ENCODE measurements around the gene RAB5B. TPM values are rescaled to one million over a fixed set of nuclear protein-coding genes. Genes with fewer than 3 reads are reported as not detected.
"Not testable (repeated sequence)": the region's sequence is repeated elsewhere in the genome, so short reads cannot be mapped to it uniquely, and the experiment has no call there.

The RAB5B gene
- total and polyA plus RNA-seq, 4 experiments from 2014 or later, result 67.5 to 112 (median 93.3) TPM

DNA sequence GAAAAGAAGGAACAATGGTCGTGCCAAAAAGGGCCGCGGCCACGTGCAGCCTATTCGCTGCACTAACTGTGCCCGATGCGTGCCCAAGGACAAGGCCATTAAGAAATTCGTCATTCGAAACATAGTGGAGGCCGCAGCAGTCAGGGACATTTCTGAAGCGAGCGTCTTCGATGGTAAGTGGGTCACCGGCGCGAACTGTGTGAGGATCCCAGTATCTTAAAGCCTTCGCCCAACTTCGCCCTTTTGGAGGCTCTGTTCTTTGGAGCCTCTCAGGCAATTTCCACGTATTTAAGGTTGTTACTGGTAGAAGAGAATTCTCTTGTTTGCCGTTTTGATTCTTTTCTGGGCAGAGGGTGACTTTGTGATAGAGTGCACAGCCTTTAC, 68.5 kb downstream of the RAB5B start:
- H3K27me3 Mint-ChIP-seq; H3K27me3 ChIP-seq (ENCODE audit: insufficient read depth, low read length); H3K9me3 Mint-ChIP-seq; DNase-seq; H3K9me3 ChIP-seq (ENCODE audit: control insufficient read depth in 1 of 2, low read length in 2 of 2); POLR2A ChIA-PET (ENCODE audit: partially characterized antibody); intact Hi-C loops (cut with micrococcal nuclease); CTCF ChIA-PET (ENCODE audit: partially characterized antibody): not testable (repeated sequence)
- Mint-ChIP-seq H3K4me1 (peaks cover 18 to 51% (median 26%) of the 10 kb centered on the region in 4 donors), H3K36me3 (peaks cover 19 to 40% of the 10 kb centered on the region in 2 donors), H3K4me3 (peak overlapping the region; percentile 98 to 100 (median 99)), H3K27ac (peak overlapping the region; percentile 96 to 100 (median 99))
- peak overlapping the region; percentile 87 for H3K27ac ChIP-seq (ENCODE audit: low read depth, low read length)
- peaks cover 25% of the 10 kb centered on the region for H3K36me3 ChIP-seq (ENCODE audit: insufficient read depth, low read length)
- peaks cover 23% of the 10 kb centered on the region for H3K4me1 ChIP-seq (ENCODE audit: insufficient read depth, low read length)
- H3K4me3 ChIP-seq (ENCODE audit: low read length in 2 of 2), result peak overlapping the region; percentile 94 to 97

DNA sequence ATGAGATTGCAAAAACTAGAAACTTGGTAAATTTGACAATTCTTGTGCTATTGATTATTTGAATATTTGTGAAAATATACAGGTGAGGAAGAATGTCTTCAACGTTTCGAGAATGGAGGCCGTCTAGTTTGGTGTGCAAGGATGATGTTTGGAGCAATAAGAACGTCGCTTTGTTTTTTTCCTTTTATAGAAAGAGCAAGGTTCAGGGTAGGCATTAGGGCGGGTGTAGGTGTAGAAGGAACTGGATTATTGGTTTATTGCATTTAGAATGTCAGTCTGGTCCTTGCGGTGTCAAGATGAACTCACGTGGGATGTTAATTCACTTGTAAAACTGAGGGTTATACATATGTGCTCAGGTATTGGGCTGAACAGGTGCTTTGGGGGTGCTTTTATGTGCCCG, 69.0 kb downstream of the RAB5B start:
- Histone ChIP-seq H3K9me3 (ENCODE audit: control insufficient read depth in 1 of 2, low read length in 2 of 2) (no peaks in the 10 kb centered on the region), H3K4me3 (ENCODE audit: low read length in 2 of 2) (peak overlapping the region; percentile 94 to 97), H3K4me1 (ENCODE audit: insufficient read depth, low read length) (peaks cover 23% of the 10 kb centered on the region), H3K27ac (ENCODE audit: low read depth, low read length) (peak overlapping the region; percentile 87), H3K27me3 (ENCODE audit: insufficient read depth, low read length) (no peaks in the 10 kb centered on the region), H3K36me3 (ENCODE audit: insufficient read depth, low read length) (peaks cover 25% of the 10 kb centered on the region)
- H3K9me3 Mint-ChIP-seq, result peaks cover 0 to 3% (median 0%) of the 10 kb centered on the region in 8 donors
- peak overlapping the region; percentile 98 to 100 (median 99) for H3K4me3 Mint-ChIP-seq
- ChIA-PET POLR2A (ENCODE audit: partially characterized antibody) (interaction anchor here (0.7 to 5.0 kb wide), 2 partner anchors 21 to 76 kb away, joined by 3 to 55 read pairs; partner anchors contain the start of genes RPL41 and ZC3H10), CTCF (ENCODE audit: partially characterized antibody) (no interaction called here)
- intact Hi-C loops (cut with micrococcal nuclease), result no loop called here
- DNase-seq, result no peak
- no peaks in the 10 kb centered on the region for H3K27me3 Mint-ChIP-seq
- peaks cover 18 to 51% (median 26%) of the 10 kb centered on the region in 4 donors for H3K4me1 Mint-ChIP-seq
- H3K27ac Mint-ChIP-seq, result peak overlapping the region; percentile 73 to 100 (median 99)
- peaks cover 18 to 40% of the 10 kb centered on the region in 2 donors for H3K36me3 Mint-ChIP-seq

Other genes with a start within 250 kb of the RAB5B start
- gene CD63, start 245.1 kb upstream of the RAB5B start, total RNA-seq, result 10 to 100 TPM; 76.4 to 79.7 TPM
- gene CD63, start 245.1 kb upstream of the RAB5B start, polyA plus RNA-seq, result 100 to 1,000 TPM; 191 to 349 TPM
- 10 to 100 TPM; 15.1 to 15.8 TPM for gene GDF11, start 231.0 kb upstream of the RAB5B start, total RNA-seq
- gene GDF11, start 231.0 kb upstream of the RAB5B start, polyA plus RNA-seq, result 1 to 10 TPM in 1 of 2 donors, under 1 TPM in 1; 0.25 to 1.6 TPM
- gene SARNP, start 156.4 kb upstream of the RAB5B start, total RNA-seq, result 10 to 100 TPM; 47.7 to 49.4 TPM
- gene SARNP, start 156.4 kb upstream of the RAB5B start, polyA plus RNA-seq, result 100 to 1,000 TPM in 1 of 2 donors, 10 to 100 TPM in 1; 90.2 to 122 TPM
- gene ORMDL2, start 156.0 kb upstream of the RAB5B start, total RNA-seq, result 10 to 100 TPM; 42.6 to 44.4 TPM
- gene ORMDL2, start 156.0 kb upstream of the RAB5B start, polyA plus RNA-seq, result 100 to 1,000 TPM in 1 of 2 donors, 10 to 100 TPM in 1; 95.8 to 142 TPM
- gene DNAJC14, start 144.5 kb upstream of the RAB5B start, total RNA-seq, result 10 to 100 TPM; 31.8 to 42.4 TPM
- 10 to 100 TPM; 32.7 to 36.8 TPM for gene DNAJC14, start 144.5 kb upstream of the RAB5B start, polyA plus RNA-seq
- 1 to 10 TPM in 1 of 2 experiments, under 1 TPM in 1; 0.67 to 1.3 TPM for gene MMP19, start 131.1 kb upstream of the RAB5B start, total RNA-seq
- gene MMP19, start 131.1 kb upstream of the RAB5B start, polyA plus RNA-seq, result not detected
- gene PYM1, start 46.2 kb upstream of the RAB5B start, total RNA-seq, result 10 to 100 TPM; 35.7 to 39.3 TPM
- gene PYM1, start 46.2 kb upstream of the RAB5B start, polyA plus RNA-seq, result 10 to 100 TPM; 75.1 to 86.9 TPM
- 1,000 to 10,000 TPM; 1,301 to 1,410 TPM for gene DGKA, start 42.9 kb upstream of the RAB5B start, total RNA-seq
- 100 to 1,000 TPM; 195 to 493 TPM for gene DGKA, start 42.9 kb upstream of the RAB5B start, polyA plus RNA-seq
- gene PMEL, start 8.0 kb upstream of the RAB5B start, total RNA-seq, result not detected
- gene PMEL, start 8.0 kb upstream of the RAB5B start, polyA plus RNA-seq, result not detected
- 10 to 100 TPM; 17.5 to 21.5 TPM for gene CDK2, start 7.2 kb upstream of the RAB5B start, total RNA-seq
- 1 to 10 TPM; 4.7 to 5.7 TPM for gene CDK2, start 7.2 kb upstream of the RAB5B start, polyA plus RNA-seq
- gene SUOX, start 23.2 kb downstream of the RAB5B start, total RNA-seq, result 1 to 10 TPM; 5.4 to 5.9 TPM
- not detected for gene SUOX, start 23.2 kb downstream of the RAB5B start, polyA plus RNA-seq
- 1 to 10 TPM; 7.2 to 7.9 TPM for gene IKZF4, start 47.0 kb downstream of the RAB5B start, total RNA-seq
- gene IKZF4, start 47.0 kb downstream of the RAB5B start, polyA plus RNA-seq, result 1 to 10 TPM in 1 of 2 donors, under 1 TPM in 1; 0.37 to 2.2 TPM
- 10 to 100 TPM; 55.6 to 55.8 TPM for gene RPS26, start 67.8 kb downstream of the RAB5B start, total RNA-seq
- 1,000 to 10,000 TPM in 1 of 2 donors, 100 to 1,000 TPM in 1; 386 to 1,449 TPM for gene RPS26, start 67.8 kb downstream of the RAB5B start, polyA plus RNA-seq
- gene ERBB3, start 106.1 kb downstream of the RAB5B start, total RNA-seq, result 1 to 10 TPM; 5.9 to 6.9 TPM
- under 1 TPM; 0.61 to 0.70 TPM for gene ERBB3, start 106.1 kb downstream of the RAB5B start, polyA plus RNA-seq
- gene PA2G4, start 130.5 kb downstream of the RAB5B start, total RNA-seq, result 100 to 1,000 TPM; 106 to 108 TPM
- gene PA2G4, start 130.5 kb downstream of the RAB5B start, polyA plus RNA-seq, result 100 to 1,000 TPM; 204 to 223 TPM
- 1,000 to 10,000 TPM; 5,438 to 5,728 TPM for gene RPL41, start 142.6 kb downstream of the RAB5B start, total RNA-seq
- gene RPL41, start 142.6 kb downstream of the RAB5B start, polyA plus RNA-seq, result 1,000 to 10,000 TPM; 6,058 to 8,691 TPM
- 10 to 100 TPM; 16.3 to 19.6 TPM for gene ZC3H10, start 144.2 kb downstream of the RAB5B start, total RNA-seq
- 1 to 10 TPM in 1 of 2 donors, under 1 TPM in 1; 0.27 to 3.9 TPM for gene ZC3H10, start 144.2 kb downstream of the RAB5B start, polyA plus RNA-seq
- 100 to 1,000 TPM; 249 to 258 TPM for gene ESYT1, start 154.2 kb downstream of the RAB5B start, total RNA-seq
- 100 to 1,000 TPM; 395 to 690 TPM for gene ESYT1, start 154.2 kb downstream of the RAB5B start, polyA plus RNA-seq
- gene MYL6B, start 178.5 kb downstream of the RAB5B start, total RNA-seq, result 1 to 10 TPM; 2.6 to 3.4 TPM
- gene MYL6B, start 178.5 kb downstream of the RAB5B start, polyA plus RNA-seq, result 1 to 10 TPM; 1.8 to 4.8 TPM
- gene MYL6, start 184.3 kb downstream of the RAB5B start, total RNA-seq, result 100 to 1,000 TPM; 567 to 589 TPM
- gene MYL6, start 184.3 kb downstream of the RAB5B start, polyA plus RNA-seq, result 1,000 to 10,000 TPM; 2,141 to 3,317 TPM
- gene SMARCC2, start 215.4 kb downstream of the RAB5B start, total RNA-seq, result 100 to 1,000 TPM; 192 to 199 TPM
- 10 to 100 TPM; 27.0 to 90.9 TPM for gene SMARCC2, start 215.4 kb downstream of the RAB5B start, polyA plus RNA-seq
- 10 to 100 TPM; 38.1 to 44.8 TPM for gene RNF41, start 247.8 kb downstream of the RAB5B start, total RNA-seq
- gene RNF41, start 247.8 kb downstream of the RAB5B start, polyA plus RNA-seq, result 10 to 100 TPM; 33.2 to 46.7 TPM

All from CD4-positive, alpha-beta memory T cell (primary cell).